ENCODE data around the gene ADAMTS2.

DNA sequence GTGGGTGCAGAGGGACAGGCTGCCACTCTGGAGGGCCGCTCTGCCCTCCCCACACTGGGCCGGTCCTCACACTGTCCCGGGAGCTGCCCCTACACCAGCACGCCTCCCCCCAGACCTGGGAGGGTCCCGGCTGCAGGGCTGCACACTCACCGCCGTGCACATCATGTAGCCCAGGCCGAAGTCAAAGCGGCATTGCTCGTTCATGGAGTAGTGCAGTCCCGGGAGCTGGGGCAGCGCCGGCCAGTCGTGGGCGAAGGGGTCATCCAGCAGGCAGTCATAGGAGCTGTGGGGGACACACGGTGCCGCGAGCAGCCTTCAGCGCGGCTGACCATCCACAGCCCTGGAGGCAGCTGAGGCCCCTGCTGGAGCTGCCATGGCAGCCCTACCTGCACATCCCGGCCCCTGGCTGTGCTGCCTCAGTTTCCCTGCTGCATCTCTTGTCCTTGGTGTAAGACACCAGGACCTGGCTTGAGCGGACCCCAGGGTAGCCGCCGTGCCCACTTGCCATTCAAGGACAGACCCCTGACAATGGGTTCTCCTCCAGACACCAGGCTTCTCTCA lies 191.8 kb downstream of the ADAMTS2 start:
- TF ChIP-seq, protein P1, sequence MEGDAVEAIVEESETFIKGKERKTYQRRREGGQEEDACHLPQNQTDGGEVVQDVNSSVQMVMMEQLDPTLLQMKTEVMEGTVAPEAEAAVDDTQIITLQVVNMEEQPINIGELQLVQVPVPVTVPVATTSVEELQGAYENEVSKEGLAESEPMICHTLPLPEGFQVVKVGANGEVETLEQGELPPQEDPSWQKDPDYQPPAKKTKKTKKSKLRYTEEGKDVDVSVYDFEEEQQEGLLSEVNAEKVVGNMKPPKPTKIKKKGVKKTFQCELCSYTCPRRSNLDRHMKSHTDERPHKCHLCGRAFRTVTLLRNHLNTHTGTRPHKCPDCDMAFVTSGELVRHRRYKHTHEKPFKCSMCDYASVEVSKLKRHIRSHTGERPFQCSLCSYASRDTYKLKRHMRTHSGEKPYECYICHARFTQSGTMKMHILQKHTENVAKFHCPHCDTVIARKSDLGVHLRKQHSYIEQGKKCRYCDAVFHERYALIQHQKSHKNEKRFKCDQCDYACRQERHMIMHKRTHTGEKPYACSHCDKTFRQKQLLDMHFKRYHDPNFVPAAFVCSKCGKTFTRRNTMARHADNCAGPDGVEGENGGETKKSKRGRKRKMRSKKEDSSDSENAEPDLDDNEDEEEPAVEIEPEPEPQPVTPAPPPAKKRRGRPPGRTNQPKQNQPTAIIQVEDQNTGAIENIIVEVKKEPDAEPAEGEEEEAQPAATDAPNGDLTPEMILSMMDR (conservative IDR thresholded peaks at IDR 0.05), result no peak
- TF ChIP-seq ZFX (IDR thresholded peaks at IDR 0.05), result no peak
